HEK293 (cell line): ENCODE results near the gene CACNG3.
A peak's percentile ranks its signal among the peaks of the same experiment; 100 is the strongest.

Source experiments
- GLI2 ChIP-seq: fragments of 450-650 bp; formaldehyde crosslinking; IDR thresholded peaks from 2 replicates; pipeline ENCODE4; 2017; ENCODE audit warnings: missing biosample characterization, missing genetic modification characterization, low read depth, borderline replicate concordance
- HOXD13 ChIP-seq: sonication (generic); formaldehyde crosslinking; IDR thresholded peaks from 2 replicates; pipeline ENCODE4 v1.8.0; 2022; ENCODE audit warnings: missing genetic modification reagents, borderline replicate concordance
- KLF1 ChIP-seq: fragments of 450-650 bp; formaldehyde crosslinking; IDR thresholded peaks from 2 replicates; pipeline ENCODE4 v1.5.1; 2016; ENCODE audit warnings: missing biosample characterization, missing genetic modification characterization
- KLF8 ChIP-seq: fragments of 450-650 bp; formaldehyde crosslinking; IDR thresholded peaks from 2 replicates; pipeline ENCODE4 v1.5.1; 2016; ENCODE audit warnings: missing biosample characterization, missing genetic modification characterization
- KLF9 ChIP-seq: fragments of 450-650 bp; formaldehyde crosslinking; IDR thresholded peaks from 2 replicates; pipeline ENCODE4 v1.5.1; 2016; ENCODE audit warnings: missing biosample characterization, missing genetic modification characterization, low read depth
- YY2 ChIP-seq: fragments of 450-650 bp; formaldehyde crosslinking; IDR thresholded peaks from 2 replicates; pipeline ENCODE4 v1.5.1; 2016; ENCODE audit warnings: missing biosample characterization, missing genetic modification characterization
- ZIC2 ChIP-seq: fragments of 450-650 bp; formaldehyde crosslinking; IDR thresholded peaks from 2 replicates; pipeline ENCODE4 v1.5.1; 2016; ENCODE audit warnings: missing biosample characterization, missing genetic modification characterization
- ZNF146 ChIP-seq: fragments of 450-650 bp; formaldehyde crosslinking; IDR thresholded peaks from 2 replicates; pipeline ENCODE4 v1.5.1; 2016; ENCODE audit warnings: missing biosample characterization, missing genetic modification characterization
- ZNF354C ChIP-seq: fragments of 450-650 bp; formaldehyde crosslinking; IDR thresholded peaks from 2 replicates; pipeline ENCODE4 v1.5.1; 2016; ENCODE audit warnings: missing biosample characterization, missing genetic modification characterization, low read depth, borderline replicate concordance
- ZNF433 ChIP-seq: fragments of 450-650 bp; formaldehyde crosslinking; IDR thresholded peaks from 2 replicates; pipeline ENCODE4 v1.5.1; 2016; ENCODE audit warnings: missing biosample characterization, missing genetic modification characterization, low read depth
- ZNF514 ChIP-seq: fragments of 450-650 bp; formaldehyde crosslinking; IDR thresholded peaks from 2 replicates; pipeline ENCODE4 v1.5.1; 2016; ENCODE audit warnings: missing biosample characterization, missing genetic modification characterization
- ZNF658 ChIP-seq: fragments of 450-650 bp; formaldehyde crosslinking; IDR thresholded peaks from 2 replicates; pipeline ENCODE4; 2016; ENCODE audit warnings: missing biosample characterization, missing genetic modification characterization
- ZNF701 ChIP-seq: fragments of 450-650 bp; formaldehyde crosslinking; IDR thresholded peaks from 2 replicates; pipeline ENCODE4 v1.5.1; 2016; ENCODE audit warnings: missing biosample characterization, missing genetic modification characterization
- ZSCAN16 ChIP-seq: fragments of 450-650 bp; formaldehyde crosslinking; IDR thresholded peaks from 2 replicates; pipeline ENCODE4 v1.5.1; 2016; ENCODE audit warnings: missing biosample characterization, missing genetic modification characterization
- ZXDB ChIP-seq: fragments of 450-650 bp; formaldehyde crosslinking; IDR thresholded peaks from 2 replicates; pipeline ENCODE4 v1.5.1; 2016; ENCODE audit warnings: missing biosample characterization, missing genetic modification characterization
- TF ChIP-seq, protein P1 (sequence below): fragments of 450-650 bp; IDR thresholded peaks from 2 replicates; pipeline ENCODE4 v1.5.1; 2018; ENCODE audit warnings: missing biosample characterization, mild to moderate bottlenecking, missing genetic modification characterization
- TF ChIP-seq, protein P2 (sequence below): fragments of 450-650 bp; formaldehyde crosslinking; IDR thresholded peaks from 2 replicates; pipeline ENCODE4 v1.5.1; 2016; ENCODE audit warnings: missing biosample characterization, missing genetic modification characterization
- TF ChIP-seq, protein P3 (sequence below): fragments of 450-650 bp; formaldehyde crosslinking; IDR thresholded peaks from 2 replicates; pipeline ENCODE4 v1.5.1; 2017; ENCODE audit warnings: missing biosample characterization, missing genetic modification characterization
- TF ChIP-seq, protein P4 (sequence below): fragments of 450-650 bp; formaldehyde crosslinking; IDR thresholded peaks from 2 replicates; pipeline ENCODE4 v1.5.1; 2017; ENCODE audit warnings: missing biosample characterization, missing genetic modification characterization
- TF ChIP-seq, protein P5 (sequence below): fragments of 450-650 bp; formaldehyde crosslinking; IDR thresholded peaks from 2 replicates; pipeline ENCODE4 v1.5.1; 2017; ENCODE audit warnings: missing biosample characterization, missing genetic modification characterization
- TF ChIP-seq, protein P6 (sequence below): fragments of 450-650 bp; formaldehyde crosslinking; IDR thresholded peaks from 2 replicates; pipeline ENCODE4 v1.5.1; 2016; ENCODE audit warnings: missing biosample characterization, missing genetic modification characterization, borderline replicate concordance

The CACNG3 gene

DNA sequence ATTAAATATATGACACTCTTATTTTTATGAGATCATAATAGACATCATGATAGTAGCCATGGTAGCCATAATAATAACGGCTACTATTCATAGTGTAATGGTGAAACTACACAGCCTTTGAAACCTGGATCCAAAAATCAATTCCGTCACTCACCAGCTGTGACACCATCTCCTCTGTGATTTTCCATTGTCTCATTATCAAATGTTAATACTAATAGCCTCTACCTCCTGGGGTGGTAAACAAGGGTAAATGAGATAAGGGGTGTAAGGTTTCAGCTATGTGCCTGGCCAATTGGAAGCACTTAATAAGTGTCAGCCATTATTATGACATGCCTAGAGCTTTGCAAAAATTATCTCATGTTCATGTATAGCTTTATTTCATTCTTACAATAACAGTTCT lies 88.6 kb downstream of the CACNG3 start (continued):
- TF ChIP-seq, protein P1, sequence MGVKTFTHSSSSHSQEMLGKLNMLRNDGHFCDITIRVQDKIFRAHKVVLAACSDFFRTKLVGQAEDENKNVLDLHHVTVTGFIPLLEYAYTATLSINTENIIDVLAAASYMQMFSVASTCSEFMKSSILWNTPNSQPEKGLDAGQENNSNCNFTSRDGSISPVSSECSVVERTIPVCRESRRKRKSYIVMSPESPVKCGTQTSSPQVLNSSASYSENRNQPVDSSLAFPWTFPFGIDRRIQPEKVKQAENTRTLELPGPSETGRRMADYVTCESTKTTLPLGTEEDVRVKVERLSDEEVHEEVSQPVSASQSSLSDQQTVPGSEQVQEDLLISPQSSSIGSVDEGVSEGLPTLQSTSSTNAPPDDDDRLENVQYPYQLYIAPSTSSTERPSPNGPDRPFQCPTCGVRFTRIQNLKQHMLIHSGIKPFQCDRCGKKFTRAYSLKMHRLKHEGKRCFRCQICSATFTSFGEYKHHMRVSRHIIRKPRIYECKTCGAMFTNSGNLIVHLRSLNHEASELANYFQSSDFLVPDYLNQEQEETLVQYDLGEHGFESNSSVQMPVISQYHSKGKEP (tag by site-specific recombination) = no peak
- no peak for TF ChIP-seq ZNF701 (tag by site-specific recombination)
- TF ChIP-seq, protein P2, sequence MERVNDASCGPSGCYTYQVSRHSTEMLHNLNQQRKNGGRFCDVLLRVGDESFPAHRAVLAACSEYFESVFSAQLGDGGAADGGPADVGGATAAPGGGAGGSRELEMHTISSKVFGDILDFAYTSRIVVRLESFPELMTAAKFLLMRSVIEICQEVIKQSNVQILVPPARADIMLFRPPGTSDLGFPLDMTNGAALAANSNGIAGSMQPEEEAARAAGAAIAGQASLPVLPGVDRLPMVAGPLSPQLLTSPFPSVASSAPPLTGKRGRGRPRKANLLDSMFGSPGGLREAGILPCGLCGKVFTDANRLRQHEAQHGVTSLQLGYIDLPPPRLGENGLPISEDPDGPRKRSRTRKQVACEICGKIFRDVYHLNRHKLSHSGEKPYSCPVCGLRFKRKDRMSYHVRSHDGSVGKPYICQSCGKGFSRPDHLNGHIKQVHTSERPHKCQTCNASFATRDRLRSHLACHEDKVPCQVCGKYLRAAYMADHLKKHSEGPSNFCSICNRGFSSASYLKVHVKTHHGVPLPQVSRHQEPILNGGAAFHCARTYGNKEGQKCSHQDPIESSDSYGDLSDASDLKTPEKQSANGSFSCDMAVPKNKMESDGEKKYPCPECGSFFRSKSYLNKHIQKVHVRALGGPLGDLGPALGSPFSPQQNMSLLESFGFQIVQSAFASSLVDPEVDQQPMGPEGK (tag by site-specific recombination) = no peak
- no peak for TF ChIP-seq ZNF514 (tag by site-specific recombination)
- TF ChIP-seq ZNF146 (tag by site-specific recombination) = no peak
- no peak for TF ChIP-seq KLF8 (tag by site-specific recombination)
- no peak for TF ChIP-seq ZXDB (tag by site-specific recombination)
- TF ChIP-seq, protein P3, sequence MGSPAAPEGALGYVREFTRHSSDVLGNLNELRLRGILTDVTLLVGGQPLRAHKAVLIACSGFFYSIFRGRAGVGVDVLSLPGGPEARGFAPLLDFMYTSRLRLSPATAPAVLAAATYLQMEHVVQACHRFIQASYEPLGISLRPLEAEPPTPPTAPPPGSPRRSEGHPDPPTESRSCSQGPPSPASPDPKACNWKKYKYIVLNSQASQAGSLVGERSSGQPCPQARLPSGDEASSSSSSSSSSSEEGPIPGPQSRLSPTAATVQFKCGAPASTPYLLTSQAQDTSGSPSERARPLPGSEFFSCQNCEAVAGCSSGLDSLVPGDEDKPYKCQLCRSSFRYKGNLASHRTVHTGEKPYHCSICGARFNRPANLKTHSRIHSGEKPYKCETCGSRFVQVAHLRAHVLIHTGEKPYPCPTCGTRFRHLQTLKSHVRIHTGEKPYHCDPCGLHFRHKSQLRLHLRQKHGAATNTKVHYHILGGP (tag by site-specific recombination) = no peak
- TF ChIP-seq KLF9 (tag by site-specific recombination) = no peak
- TF ChIP-seq ZSCAN16 (tag by site-specific recombination) = no peak
- no peak for TF ChIP-seq ZNF354C (tag by site-specific recombination)
- no peak for TF ChIP-seq GLI2
- no peak for TF ChIP-seq HOXD13
- TF ChIP-seq ZIC2 (tag by site-specific recombination) = peak; percentile 41; the same call in 1 of the 2 replicates
- TF ChIP-seq ZNF433 (tag by site-specific recombination) = no peak
- TF ChIP-seq, protein P4, sequence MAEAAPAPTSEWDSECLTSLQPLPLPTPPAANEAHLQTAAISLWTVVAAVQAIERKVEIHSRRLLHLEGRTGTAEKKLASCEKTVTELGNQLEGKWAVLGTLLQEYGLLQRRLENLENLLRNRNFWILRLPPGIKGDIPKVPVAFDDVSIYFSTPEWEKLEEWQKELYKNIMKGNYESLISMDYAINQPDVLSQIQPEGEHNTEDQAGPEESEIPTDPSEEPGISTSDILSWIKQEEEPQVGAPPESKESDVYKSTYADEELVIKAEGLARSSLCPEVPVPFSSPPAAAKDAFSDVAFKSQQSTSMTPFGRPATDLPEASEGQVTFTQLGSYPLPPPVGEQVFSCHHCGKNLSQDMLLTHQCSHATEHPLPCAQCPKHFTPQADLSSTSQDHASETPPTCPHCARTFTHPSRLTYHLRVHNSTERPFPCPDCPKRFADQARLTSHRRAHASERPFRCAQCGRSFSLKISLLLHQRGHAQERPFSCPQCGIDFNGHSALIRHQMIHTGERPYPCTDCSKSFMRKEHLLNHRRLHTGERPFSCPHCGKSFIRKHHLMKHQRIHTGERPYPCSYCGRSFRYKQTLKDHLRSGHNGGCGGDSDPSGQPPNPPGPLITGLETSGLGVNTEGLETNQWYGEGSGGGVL (tag by site-specific recombination) = peak; percentile 64
- TF ChIP-seq, protein P5, sequence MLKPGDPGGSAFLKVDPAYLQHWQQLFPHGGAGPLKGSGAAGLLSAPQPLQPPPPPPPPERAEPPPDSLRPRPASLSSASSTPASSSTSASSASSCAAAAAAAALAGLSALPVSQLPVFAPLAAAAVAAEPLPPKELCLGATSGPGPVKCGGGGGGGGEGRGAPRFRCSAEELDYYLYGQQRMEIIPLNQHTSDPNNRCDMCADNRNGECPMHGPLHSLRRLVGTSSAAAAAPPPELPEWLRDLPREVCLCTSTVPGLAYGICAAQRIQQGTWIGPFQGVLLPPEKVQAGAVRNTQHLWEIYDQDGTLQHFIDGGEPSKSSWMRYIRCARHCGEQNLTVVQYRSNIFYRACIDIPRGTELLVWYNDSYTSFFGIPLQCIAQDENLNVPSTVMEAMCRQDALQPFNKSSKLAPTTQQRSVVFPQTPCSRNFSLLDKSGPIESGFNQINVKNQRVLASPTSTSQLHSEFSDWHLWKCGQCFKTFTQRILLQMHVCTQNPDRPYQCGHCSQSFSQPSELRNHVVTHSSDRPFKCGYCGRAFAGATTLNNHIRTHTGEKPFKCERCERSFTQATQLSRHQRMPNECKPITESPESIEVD (tag by site-specific recombination) = peak; percentile 56
- TF ChIP-seq, protein P6, sequence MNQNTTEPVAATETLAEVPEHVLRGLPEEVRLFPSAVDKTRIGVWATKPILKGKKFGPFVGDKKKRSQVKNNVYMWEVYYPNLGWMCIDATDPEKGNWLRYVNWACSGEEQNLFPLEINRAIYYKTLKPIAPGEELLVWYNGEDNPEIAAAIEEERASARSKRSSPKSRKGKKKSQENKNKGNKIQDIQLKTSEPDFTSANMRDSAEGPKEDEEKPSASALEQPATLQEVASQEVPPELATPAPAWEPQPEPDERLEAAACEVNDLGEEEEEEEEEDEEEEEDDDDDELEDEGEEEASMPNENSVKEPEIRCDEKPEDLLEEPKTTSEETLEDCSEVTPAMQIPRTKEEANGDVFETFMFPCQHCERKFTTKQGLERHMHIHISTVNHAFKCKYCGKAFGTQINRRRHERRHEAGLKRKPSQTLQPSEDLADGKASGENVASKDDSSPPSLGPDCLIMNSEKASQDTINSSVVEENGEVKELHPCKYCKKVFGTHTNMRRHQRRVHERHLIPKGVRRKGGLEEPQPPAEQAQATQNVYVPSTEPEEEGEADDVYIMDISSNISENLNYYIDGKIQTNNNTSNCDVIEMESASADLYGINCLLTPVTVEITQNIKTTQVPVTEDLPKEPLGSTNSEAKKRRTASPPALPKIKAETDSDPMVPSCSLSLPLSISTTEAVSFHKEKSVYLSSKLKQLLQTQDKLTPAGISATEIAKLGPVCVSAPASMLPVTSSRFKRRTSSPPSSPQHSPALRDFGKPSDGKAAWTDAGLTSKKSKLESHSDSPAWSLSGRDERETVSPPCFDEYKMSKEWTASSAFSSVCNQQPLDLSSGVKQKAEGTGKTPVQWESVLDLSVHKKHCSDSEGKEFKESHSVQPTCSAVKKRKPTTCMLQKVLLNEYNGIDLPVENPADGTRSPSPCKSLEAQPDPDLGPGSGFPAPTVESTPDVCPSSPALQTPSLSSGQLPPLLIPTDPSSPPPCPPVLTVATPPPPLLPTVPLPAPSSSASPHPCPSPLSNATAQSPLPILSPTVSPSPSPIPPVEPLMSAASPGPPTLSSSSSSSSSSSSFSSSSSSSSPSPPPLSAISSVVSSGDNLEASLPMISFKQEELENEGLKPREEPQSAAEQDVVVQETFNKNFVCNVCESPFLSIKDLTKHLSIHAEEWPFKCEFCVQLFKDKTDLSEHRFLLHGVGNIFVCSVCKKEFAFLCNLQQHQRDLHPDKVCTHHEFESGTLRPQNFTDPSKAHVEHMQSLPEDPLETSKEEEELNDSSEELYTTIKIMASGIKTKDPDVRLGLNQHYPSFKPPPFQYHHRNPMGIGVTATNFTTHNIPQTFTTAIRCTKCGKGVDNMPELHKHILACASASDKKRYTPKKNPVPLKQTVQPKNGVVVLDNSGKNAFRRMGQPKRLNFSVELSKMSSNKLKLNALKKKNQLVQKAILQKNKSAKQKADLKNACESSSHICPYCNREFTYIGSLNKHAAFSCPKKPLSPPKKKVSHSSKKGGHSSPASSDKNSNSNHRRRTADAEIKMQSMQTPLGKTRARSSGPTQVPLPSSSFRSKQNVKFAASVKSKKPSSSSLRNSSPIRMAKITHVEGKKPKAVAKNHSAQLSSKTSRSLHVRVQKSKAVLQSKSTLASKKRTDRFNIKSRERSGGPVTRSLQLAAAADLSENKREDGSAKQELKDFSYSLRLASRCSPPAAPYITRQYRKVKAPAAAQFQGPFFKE (tag by site-specific recombination) = no peak
- no peak for TF ChIP-seq ZNF658 (tag by site-specific recombination)
- no peak for TF ChIP-seq KLF1 (tag by site-specific recombination)
- peak; percentile 51; the same call in 1 of the 2 replicates for TF ChIP-seq YY2
